ENCODE data around the gene SRGN.

DNA sequence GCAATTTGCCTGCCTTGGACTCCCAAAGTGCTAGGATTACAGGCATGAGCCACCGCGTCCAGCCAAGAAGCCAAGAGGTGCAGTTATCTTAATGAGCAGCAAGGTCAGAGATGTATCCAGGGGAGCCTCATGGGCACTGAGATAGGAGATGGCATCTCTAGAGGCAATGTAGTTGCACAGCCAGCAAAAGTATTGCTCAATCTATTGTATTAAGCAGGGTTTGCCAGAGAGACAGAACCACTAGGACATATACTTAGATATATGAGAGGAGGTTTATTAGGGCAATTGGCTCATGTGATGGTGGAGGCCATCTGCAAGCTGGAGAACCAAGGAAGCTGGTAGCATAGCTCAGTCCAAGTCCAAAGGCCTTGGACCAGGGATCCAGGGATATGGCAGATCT, 19.8 kb downstream of the SRGN start:
- TF ChIP-seq GLI4 (CRISPR knock-in tag; IDR thresholded peaks at IDR 0.05; ENCODE audit: borderline replicate concordance), result no peak
- TF ChIP-seq HCFC1 (IDR thresholded peaks at IDR 0.05; ENCODE audit: low read depth, low read length), result no peak
- no peak for TF ChIP-seq ZNF143 (CRISPR knock-in tag; IDR thresholded peaks at IDR 0.05)
- no peak for TF ChIP-seq ZFP36 (IDR thresholded peaks at IDR 0.05; ENCODE audit: borderline replicate concordance, low read depth, low read length, partially characterized antibody)
- TF ChIP-seq, protein P1, sequence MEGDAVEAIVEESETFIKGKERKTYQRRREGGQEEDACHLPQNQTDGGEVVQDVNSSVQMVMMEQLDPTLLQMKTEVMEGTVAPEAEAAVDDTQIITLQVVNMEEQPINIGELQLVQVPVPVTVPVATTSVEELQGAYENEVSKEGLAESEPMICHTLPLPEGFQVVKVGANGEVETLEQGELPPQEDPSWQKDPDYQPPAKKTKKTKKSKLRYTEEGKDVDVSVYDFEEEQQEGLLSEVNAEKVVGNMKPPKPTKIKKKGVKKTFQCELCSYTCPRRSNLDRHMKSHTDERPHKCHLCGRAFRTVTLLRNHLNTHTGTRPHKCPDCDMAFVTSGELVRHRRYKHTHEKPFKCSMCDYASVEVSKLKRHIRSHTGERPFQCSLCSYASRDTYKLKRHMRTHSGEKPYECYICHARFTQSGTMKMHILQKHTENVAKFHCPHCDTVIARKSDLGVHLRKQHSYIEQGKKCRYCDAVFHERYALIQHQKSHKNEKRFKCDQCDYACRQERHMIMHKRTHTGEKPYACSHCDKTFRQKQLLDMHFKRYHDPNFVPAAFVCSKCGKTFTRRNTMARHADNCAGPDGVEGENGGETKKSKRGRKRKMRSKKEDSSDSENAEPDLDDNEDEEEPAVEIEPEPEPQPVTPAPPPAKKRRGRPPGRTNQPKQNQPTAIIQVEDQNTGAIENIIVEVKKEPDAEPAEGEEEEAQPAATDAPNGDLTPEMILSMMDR (CRISPR knock-in tag; IDR thresholded peaks at IDR 0.05), result no peak
